ENCODE data around the gene AEBP2. TPM values are rescaled to one million over a fixed set of nuclear protein-coding genes. Genes with fewer than 3 reads are reported as not detected.

AEBP2 gene
- total RNA-seq, 2 experiments from 2014 or later = 42.9 to 44.8 TPM

GRCh38 chr12:19530637-19531023, 91.3 kb downstream of the AEBP2 start:
- Mint-ChIP-seq H3K4me3 (no peak overlapping the region), H3K9me3 (peaks cover 5% of the 10 kb centered on the region), H3K27me3 (no peaks in the 10 kb centered on the region), H3K27ac (no peak overlapping the region), H3K36me3 (ENCODE audit: low read depth) (peaks cover 16% of the 10 kb centered on the region), H3K4me1 (ENCODE audit: low read depth) (peaks cover 38% of the 10 kb centered on the region)
- H3K27ac ChIP-seq (ENCODE audit: low read depth in 1 of 2, low read length in 2 of 2) = no peak overlapping the region
- ChIA-PET POLR2A (no interaction called here), CTCF (no interaction called here)
- no peaks in the 10 kb centered on the region for H3K36me3 ChIP-seq (ENCODE audit: insufficient read depth, low read length)
- ATAC-seq (ENCODE audit: poor library complexity) (no peak), DNase-seq (no peak)
- no peak for TF ChIP-seq CTCF (IDR thresholded peaks at IDR 0.05)
- no peak overlapping the region for H3K4me3 ChIP-seq (ENCODE audit: low read length)
- peaks cover 10% of the 10 kb centered on the region for H3K4me1 ChIP-seq (ENCODE audit: insufficient read depth, low read length)
- H3K27me3 ChIP-seq (ENCODE audit: control insufficient read depth in 1 of 2, insufficient read depth in 2 of 2, low read length in 2 of 2) = no peaks in the 10 kb centered on the region
- H3K9me3 ChIP-seq (ENCODE audit: control insufficient read depth in 1 of 2, insufficient read depth in 1 of 2, low read length in 2 of 2) = peaks cover under 1 to 4% of the 10 kb centered on the region in 2 experiments
- intact Hi-C loops (cut with DNase I, micrococcal nuclease) = no loop called here

- Mint-ChIP-seq H3K36me3 (ENCODE audit: low read depth) (peaks cover 19% of the 10 kb centered on the region), H3K27ac (no peak overlapping the region), H3K27me3 (no peaks in the 10 kb centered on the region), H3K4me1 (ENCODE audit: low read depth) (peaks cover 22% of the 10 kb centered on the region), H3K4me3 (no peak overlapping the region), H3K9me3 (peaks cover 7% of the 10 kb centered on the region)
- Histone ChIP-seq H3K36me3 (ENCODE audit: insufficient read depth, low read length) (no peaks in the 10 kb centered on the region), H3K9me3 (ENCODE audit: control insufficient read depth in 1 of 2, insufficient read depth in 1 of 2, low read length in 2 of 2) (peaks cover 4 to 10% of the 10 kb centered on the region in 2 experiments), H3K27ac (ENCODE audit: low read depth in 1 of 2, low read length in 2 of 2) (no peak overlapping the region), H3K27me3 (ENCODE audit: control insufficient read depth in 1 of 2, insufficient read depth in 2 of 2, low read length in 2 of 2) (no peaks in the 10 kb centered on the region), H3K4me3 (ENCODE audit: low read length) (no peak overlapping the region), H3K4me1 (ENCODE audit: insufficient read depth, low read length) (peaks cover 6% of the 10 kb centered on the region)
- intact Hi-C loops (cut with DNase I, micrococcal nuclease) = no loop called here
- ATAC-seq (ENCODE audit: poor library complexity) = no peak
- CTCF ChIA-PET = no interaction called here
- no peak for DNase-seq
- POLR2A ChIA-PET = no interaction called here
- no peak for TF ChIP-seq CTCF (IDR thresholded peaks at IDR 0.05)
These were observed 94.3 kb downstream of the AEBP2 start for GRCh38 chr12:19533567-19533966.

GRCh38 chr12:19539071-19539470, 99.8 kb downstream of the AEBP2 start:
- POLR2A ChIA-PET = no interaction called here
- no peak overlapping the region for H3K4me3 Mint-ChIP-seq

More at GRCh38 chr12:19539071-19539470, 99.8 kb downstream of the AEBP2 start:
- Mint-ChIP-seq H3K27me3 (no peaks in the 10 kb centered on the region), H3K9me3 (peaks cover 9% of the 10 kb centered on the region), H3K27ac (no peak overlapping the region), H3K36me3 (ENCODE audit: low read depth) (peaks cover 27% of the 10 kb centered on the region), H3K4me1 (ENCODE audit: low read depth) (no peaks in the 10 kb centered on the region)
- CTCF ChIA-PET = no interaction called here
- intact Hi-C loops (cut with DNase I, micrococcal nuclease) = no loop called here
- DNase-seq (no peak), ATAC-seq (ENCODE audit: poor library complexity) (no peak)
- H3K36me3 ChIP-seq (ENCODE audit: insufficient read depth, low read length) = no peaks in the 10 kb centered on the region
- H3K9me3 ChIP-seq (ENCODE audit: control insufficient read depth in 1 of 2, insufficient read depth in 1 of 2, low read length in 2 of 2) = peaks cover under 1 to 10% of the 10 kb centered on the region in 2 experiments
- no peaks in the 10 kb centered on the region for H3K27me3 ChIP-seq (ENCODE audit: control insufficient read depth in 1 of 2, insufficient read depth in 2 of 2, low read length in 2 of 2)
- no peak for TF ChIP-seq CTCF (IDR thresholded peaks at IDR 0.05)
- H3K4me1 ChIP-seq (ENCODE audit: insufficient read depth, low read length) = no peaks in the 10 kb centered on the region
- H3K27ac ChIP-seq (ENCODE audit: low read depth in 1 of 2, low read length in 2 of 2) = no peak overlapping the region
- H3K4me3 ChIP-seq (ENCODE audit: low read length) = no peak overlapping the region

Measured in CD4-positive, alpha-beta T cell (primary cell).